H1 (cell line): ENCODE measurements around the gene OR6N1. TPM values are rescaled to one million over a fixed set of nuclear protein-coding genes. Genes with fewer than 3 reads are reported as not detected.

Experiments used
- BRCA1 ChIP-seq: IDR thresholded peaks from 2 replicates; pipeline ENCODE4 v1.6.1; 2012; ENCODE audit warnings: low read depth, low read length, improper control_type of control experiment
- CBX5 ChIP-seq: fragments of 300-800, 300-1000 bp; sonication (generic); IDR thresholded peaks from 2 replicates; pipeline ENCODE4 v1.7.1; 2016; ENCODE audit warnings: antibody characterized with exemption, low read length, low read depth
- CTBP2 ChIP-seq: IDR thresholded peaks from 2 replicates; pipeline ENCODE4 v1.7.0; 2011; ENCODE audit warnings: borderline replicate concordance, mild to moderate bottlenecking, moderate library complexity, mixed read lengths, low read length; ENCODE audit not compliant: insufficient read depth, insufficient read length
- GTF2F1 ChIP-seq: IDR thresholded peaks from 2 replicates; pipeline ENCODE4 v1.6.1; 2012; ENCODE audit warnings: low read depth, low read length, improper control_type of control experiment, borderline replicate concordance
- KDM5A ChIP-seq: fragments of 200-600 bp; IDR thresholded peaks from 2 replicates; pipeline ENCODE4 v1.7.1; 2012; ENCODE audit warnings: mild to moderate bottlenecking, low read length, inconsistent platforms, mixed read lengths
- POLR2A ChIP-seq, 2 experiments: IDR thresholded peaks; 1 replicate in 1 of 2; 2 replicates in 1 of 2; pipeline ENCODE4 v1.6.1; 2011; ENCODE audit warnings: low read depth in 2 of 2, low read length in 2 of 2, mild to moderate bottlenecking in 2 of 2; ENCODE audit errors: control extremely low read depth in 1 of 2
- SIN3A ChIP-seq, 2 experiments: IDR thresholded peaks in 1 of 2; conservative IDR thresholded peaks in 1 of 2; 2 replicates each; pipeline ENCODE4 v1.6.1; 2011 to 2012; ENCODE audit warnings: low read length in 2 of 2, improper control_type of control experiment in 1 of 2, low read depth in 1 of 2, mild to moderate bottlenecking in 1 of 2
- SIX5 ChIP-seq: IDR thresholded peaks from 2 replicates; pipeline ENCODE4 v1.6.1; 2011; ENCODE audit warnings: mild to moderate bottlenecking, low read depth, low read length
- TAF7 ChIP-seq: optimal IDR thresholded peaks from 2 replicates; pipeline ENCODE3; 2011; ENCODE audit warnings: low read depth, mild to moderate bottlenecking, inconsistent platforms, low read length, moderate library complexity, borderline replicate concordance
- polyA plus RNA-seq, 7 experiments: library from polyadenylated mRNA; depleted of rRNA in 3 of 7; stranded (reverse) in 5 of 7; unstranded in 2 of 7; fragments of >200 nt in 5 of 7; fragments of 200-250 nt in 2 of 7; gene quantifications; 1 replicate in 5 of 7; 2 replicates in 1 of 7; 4 replicates in 1 of 7; pipeline versions ENCODE4 v1.2.1 to v1.2.3, GENCODE V29; 2011 to 2013; ENCODE audit warnings: missing spikeins in 2 of 7, mixed read lengths in 2 of 7
- total RNA-seq: library from RNA; stranded (reverse); fragmentation: NEBNext Ultra II Directional; extraction: Animal tissue kit (Norgen Biotek cat#: 25700); gene quantifications from 2 replicates; pipeline ENCODE4 v1.2.1, GENCODE V29; 2021
- TF ChIP-seq, protein P1 (sequence below): fragments of 300-600 bp; sonication (generic); IDR thresholded peaks from 2 replicates; pipeline ENCODE4 v1.7.1; 2012; ENCODE audit warnings: low read length, moderate library complexity, mild to moderate bottlenecking, inconsistent platforms; ENCODE audit not compliant: insufficient replicate concordance
- TF ChIP-seq, protein P2 (sequence below): IDR thresholded peaks from 2 replicates; pipeline ENCODE4 v1.6.1; 2011; ENCODE audit warnings: low read length, improper control_type of control experiment

OR6N1 gene
- total and polyA plus RNA-seq, 2 of the 8 experiments (the other 6 are each of a cell fraction or from before 2014, with no cell fraction given): not detected

- TF ChIP-seq, protein P1, sequence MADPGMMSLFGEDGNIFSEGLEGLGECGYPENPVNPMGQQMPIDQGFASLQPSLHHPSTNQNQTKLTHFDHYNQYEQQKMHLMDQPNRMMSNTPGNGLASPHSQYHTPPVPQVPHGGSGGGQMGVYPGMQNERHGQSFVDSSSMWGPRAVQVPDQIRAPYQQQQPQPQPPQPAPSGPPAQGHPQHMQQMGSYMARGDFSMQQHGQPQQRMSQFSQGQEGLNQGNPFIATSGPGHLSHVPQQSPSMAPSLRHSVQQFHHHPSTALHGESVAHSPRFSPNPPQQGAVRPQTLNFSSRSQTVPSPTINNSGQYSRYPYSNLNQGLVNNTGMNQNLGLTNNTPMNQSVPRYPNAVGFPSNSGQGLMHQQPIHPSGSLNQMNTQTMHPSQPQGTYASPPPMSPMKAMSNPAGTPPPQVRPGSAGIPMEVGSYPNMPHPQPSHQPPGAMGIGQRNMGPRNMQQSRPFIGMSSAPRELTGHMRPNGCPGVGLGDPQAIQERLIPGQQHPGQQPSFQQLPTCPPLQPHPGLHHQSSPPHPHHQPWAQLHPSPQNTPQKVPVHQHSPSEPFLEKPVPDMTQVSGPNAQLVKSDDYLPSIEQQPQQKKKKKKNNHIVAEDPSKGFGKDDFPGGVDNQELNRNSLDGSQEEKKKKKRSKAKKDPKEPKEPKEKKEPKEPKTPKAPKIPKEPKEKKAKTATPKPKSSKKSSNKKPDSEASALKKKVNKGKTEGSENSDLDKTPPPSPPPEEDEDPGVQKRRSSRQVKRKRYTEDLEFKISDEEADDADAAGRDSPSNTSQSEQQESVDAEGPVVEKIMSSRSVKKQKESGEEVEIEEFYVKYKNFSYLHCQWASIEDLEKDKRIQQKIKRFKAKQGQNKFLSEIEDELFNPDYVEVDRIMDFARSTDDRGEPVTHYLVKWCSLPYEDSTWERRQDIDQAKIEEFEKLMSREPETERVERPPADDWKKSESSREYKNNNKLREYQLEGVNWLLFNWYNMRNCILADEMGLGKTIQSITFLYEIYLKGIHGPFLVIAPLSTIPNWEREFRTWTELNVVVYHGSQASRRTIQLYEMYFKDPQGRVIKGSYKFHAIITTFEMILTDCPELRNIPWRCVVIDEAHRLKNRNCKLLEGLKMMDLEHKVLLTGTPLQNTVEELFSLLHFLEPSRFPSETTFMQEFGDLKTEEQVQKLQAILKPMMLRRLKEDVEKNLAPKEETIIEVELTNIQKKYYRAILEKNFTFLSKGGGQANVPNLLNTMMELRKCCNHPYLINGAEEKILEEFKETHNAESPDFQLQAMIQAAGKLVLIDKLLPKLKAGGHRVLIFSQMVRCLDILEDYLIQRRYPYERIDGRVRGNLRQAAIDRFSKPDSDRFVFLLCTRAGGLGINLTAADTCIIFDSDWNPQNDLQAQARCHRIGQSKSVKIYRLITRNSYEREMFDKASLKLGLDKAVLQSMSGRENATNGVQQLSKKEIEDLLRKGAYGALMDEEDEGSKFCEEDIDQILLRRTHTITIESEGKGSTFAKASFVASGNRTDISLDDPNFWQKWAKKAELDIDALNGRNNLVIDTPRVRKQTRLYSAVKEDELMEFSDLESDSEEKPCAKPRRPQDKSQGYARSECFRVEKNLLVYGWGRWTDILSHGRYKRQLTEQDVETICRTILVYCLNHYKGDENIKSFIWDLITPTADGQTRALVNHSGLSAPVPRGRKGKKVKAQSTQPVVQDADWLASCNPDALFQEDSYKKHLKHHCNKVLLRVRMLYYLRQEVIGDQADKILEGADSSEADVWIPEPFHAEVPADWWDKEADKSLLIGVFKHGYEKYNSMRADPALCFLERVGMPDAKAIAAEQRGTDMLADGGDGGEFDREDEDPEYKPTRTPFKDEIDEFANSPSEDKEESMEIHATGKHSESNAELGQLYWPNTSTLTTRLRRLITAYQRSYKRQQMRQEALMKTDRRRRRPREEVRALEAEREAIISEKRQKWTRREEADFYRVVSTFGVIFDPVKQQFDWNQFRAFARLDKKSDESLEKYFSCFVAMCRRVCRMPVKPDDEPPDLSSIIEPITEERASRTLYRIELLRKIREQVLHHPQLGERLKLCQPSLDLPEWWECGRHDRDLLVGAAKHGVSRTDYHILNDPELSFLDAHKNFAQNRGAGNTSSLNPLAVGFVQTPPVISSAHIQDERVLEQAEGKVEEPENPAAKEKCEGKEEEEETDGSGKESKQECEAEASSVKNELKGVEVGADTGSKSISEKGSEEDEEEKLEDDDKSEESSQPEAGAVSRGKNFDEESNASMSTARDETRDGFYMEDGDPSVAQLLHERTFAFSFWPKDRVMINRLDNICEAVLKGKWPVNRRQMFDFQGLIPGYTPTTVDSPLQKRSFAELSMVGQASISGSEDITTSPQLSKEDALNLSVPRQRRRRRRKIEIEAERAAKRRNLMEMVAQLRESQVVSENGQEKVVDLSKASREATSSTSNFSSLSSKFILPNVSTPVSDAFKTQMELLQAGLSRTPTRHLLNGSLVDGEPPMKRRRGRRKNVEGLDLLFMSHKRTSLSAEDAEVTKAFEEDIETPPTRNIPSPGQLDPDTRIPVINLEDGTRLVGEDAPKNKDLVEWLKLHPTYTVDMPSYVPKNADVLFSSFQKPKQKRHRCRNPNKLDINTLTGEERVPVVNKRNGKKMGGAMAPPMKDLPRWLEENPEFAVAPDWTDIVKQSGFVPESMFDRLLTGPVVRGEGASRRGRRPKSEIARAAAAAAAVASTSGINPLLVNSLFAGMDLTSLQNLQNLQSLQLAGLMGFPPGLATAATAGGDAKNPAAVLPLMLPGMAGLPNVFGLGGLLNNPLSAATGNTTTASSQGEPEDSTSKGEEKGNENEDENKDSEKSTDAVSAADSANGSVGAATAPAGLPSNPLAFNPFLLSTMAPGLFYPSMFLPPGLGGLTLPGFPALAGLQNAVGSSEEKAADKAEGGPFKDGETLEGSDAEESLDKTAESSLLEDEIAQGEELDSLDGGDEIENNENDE: no peak
- TF ChIP-seq BRCA1 (no peak), GTF2F1 (no peak), SIN3A (conservative IDR thresholded peaks at IDR 0.05 in 1 of 2, IDR thresholded peaks at IDR 0.05 in 1 of 2; ENCODE audit: low read depth in 1 of 2, low read length in 2 of 2) (no peak), TAF7 (no peak), KDM5A (no peak), CBX5 (no peak), SIX5 (no peak), CTBP2 (no peak), POLR2A (IDR thresholded peaks at IDR 0.05; ENCODE audit: control extremely low read depth in 1 of 2, low read depth in 2 of 2, low read length in 2 of 2) (no peak)
- TF ChIP-seq, protein P2, sequence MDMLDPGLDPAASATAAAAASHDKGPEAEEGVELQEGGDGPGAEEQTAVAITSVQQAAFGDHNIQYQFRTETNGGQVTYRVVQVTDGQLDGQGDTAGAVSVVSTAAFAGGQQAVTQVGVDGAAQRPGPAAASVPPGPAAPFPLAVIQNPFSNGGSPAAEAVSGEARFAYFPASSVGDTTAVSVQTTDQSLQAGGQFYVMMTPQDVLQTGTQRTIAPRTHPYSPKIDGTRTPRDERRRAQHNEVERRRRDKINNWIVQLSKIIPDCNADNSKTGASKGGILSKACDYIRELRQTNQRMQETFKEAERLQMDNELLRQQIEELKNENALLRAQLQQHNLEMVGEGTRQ: no peak
Measured at GRCh38 chr1:158809256-158809655, 37.3 kb upstream of the OR6N1 start (continued).
